HG02938 (cell line): ENCODE data around the gene ATL2.
"Not testable (repeated sequence)": the region's sequence is repeated elsewhere in the genome, so short reads cannot be mapped to it uniquely, and the experiment has no call there.

Source experiments
- ATAC-seq: cut with Tn5 transposase; IDR thresholded peaks from one replicate; pipeline ENCODE4 v1.9.1; 2021; ENCODE audit warnings: mild to moderate bottlenecking, moderate library complexity; ENCODE audit not compliant: unreplicated experiment

The ATL2 gene

GRCh38 chr2:38394041-38394440 lies 17.0 kb upstream of the ATL2 start:
- ATAC-seq, result no peak

- ATAC-seq, result no peak
Measured at GRCh38 chr2:38390947-38391346, 13.9 kb upstream of the ATL2 start.

- no peak for ATAC-seq
Measured at GRCh38 chr2:38387887-38388286, 10.8 kb upstream of the ATL2 start.

- no peak for ATAC-seq
Measured at GRCh38 chr2:38386821-38387220, 9.7 kb upstream of the ATL2 start.

- no peak for ATAC-seq
Measured at GRCh38 chr2:38386377-38386776, 9.3 kb upstream of the ATL2 start.

- ATAC-seq, result no peak
Measured at GRCh38 chr2:38384338-38384737, 7.3 kb upstream of the ATL2 start.

GRCh38 chr2:38383741-38384140 lies 6.7 kb upstream of the ATL2 start:
- ATAC-seq, result not testable (repeated sequence)

GRCh38 chr2:38381381-38382143 lies 4.5 kb upstream of the ATL2 start:
- ATAC-seq, result no peak

GRCh38 chr2:38380397-38381130 lies 3.5 kb upstream of the ATL2 start:
- no peak for ATAC-seq

- ATAC-seq, result peak; percentile 61
Measured at GRCh38 chr2:38376346-38377049, 575 bp downstream of the ATL2 start.

- no peak for ATAC-seq
Measured at GRCh38 chr2:38375696-38376345, 1.3 kb downstream of the ATL2 start.

GRCh38 chr2:38374984-38375383 lies 2.1 kb downstream of the ATL2 start:
- ATAC-seq, result no peak

GRCh38 chr2:38371235-38371634 lies 5.8 kb downstream of the ATL2 start:
- no peak for ATAC-seq

GRCh38 chr2:38370664-38371063 lies 6.4 kb downstream of the ATL2 start:
- ATAC-seq, result no peak

GRCh38 chr2:38362232-38362631 lies 14.8 kb downstream of the ATL2 start:
- no peak for ATAC-seq

GRCh38 chr2:38360177-38360576 lies 16.9 kb downstream of the ATL2 start:
- no peak for ATAC-seq

GRCh38 chr2:38353402-38353801 lies 23.7 kb downstream of the ATL2 start:
- no peak for ATAC-seq

GRCh38 chr2:38352336-38352735 lies 24.7 kb downstream of the ATL2 start:
- no peak for ATAC-seq

- no peak for ATAC-seq
Measured at GRCh38 chr2:38345323-38346038, 31.6 kb downstream of the ATL2 start.

GRCh38 chr2:38344813-38345212 lies 32.3 kb downstream of the ATL2 start:
- ATAC-seq, result no peak

GRCh38 chr2:38343212-38343611 lies 33.9 kb downstream of the ATL2 start:
- no peak for ATAC-seq
